ENCODE measurements around the gene SLC38A4.

SLC38A4 gene

DNA sequence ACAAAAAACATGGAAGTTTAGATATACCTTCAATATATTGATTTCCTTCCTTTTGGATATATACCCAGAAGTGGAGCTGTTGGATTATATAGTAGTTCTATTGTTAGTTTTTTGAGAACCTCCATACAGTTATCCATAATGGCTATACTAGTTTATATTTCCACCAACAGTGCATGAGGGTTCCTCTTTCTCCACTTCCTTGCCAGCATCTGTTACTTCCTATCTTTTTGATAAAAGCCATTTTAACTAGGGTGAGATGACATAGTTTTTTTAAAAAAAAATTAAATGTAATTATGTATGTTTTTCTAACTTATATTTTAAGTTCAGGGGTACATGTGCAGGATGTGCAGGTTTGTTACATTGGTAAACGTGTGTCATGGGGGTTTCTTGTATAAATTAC is 10.0 kb upstream of the SLC38A4 start:
- TF ChIP-seq CTCF (IDR thresholded peaks at IDR 0.05; ENCODE audit: low read depth, low read length), result no peak
- DNase-seq (ENCODE audit: extremely low read depth, low read depth), result no peak

DNA sequence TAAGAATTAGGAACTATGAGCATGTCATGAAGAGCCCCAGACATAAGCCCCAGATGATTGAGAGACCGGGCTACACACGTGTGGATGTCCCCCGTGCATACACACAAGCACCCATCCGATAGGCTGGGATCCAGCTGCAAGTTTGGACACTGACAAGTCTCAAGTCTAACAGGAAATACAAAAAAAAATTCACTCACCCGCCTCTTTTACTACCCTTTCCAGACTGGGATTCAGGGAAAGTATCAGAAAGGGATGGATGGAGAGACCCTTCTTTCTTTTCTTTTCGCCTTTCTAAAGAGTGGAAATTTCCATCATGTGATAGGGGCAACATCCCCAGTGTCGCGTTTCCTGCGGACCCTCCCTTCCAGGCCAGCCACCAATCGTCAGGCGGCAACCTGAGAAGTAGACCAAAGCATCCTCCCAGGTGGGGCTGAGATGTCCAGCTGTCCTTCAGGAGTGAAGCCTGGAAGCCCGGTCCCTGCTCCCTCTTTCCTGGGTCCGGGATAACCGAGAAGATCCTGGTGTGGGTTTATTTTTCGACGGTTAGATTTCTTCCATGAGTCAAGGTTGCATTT is 6.4 kb upstream of the SLC38A4 start:
- TF ChIP-seq CTCF (IDR thresholded peaks at IDR 0.05; ENCODE audit: low read depth, low read length), result no peak

GRCh38 chr12:46831335-46832129 is 5.7 kb upstream of the SLC38A4 start:
- no peak for DNase-seq (ENCODE audit: extremely low read depth, low read depth)
- TF ChIP-seq CTCF (IDR thresholded peaks at IDR 0.05; ENCODE audit: low read depth, low read length), result no peak

More for the DNA sequence above, 6.4 kb upstream of the SLC38A4 start:
- DNase-seq (ENCODE audit: extremely low read depth, low read depth), result no peak

GRCh38 chr12:46830731-46831334 is 5.0 kb upstream of the SLC38A4 start:
- no peak for DNase-seq (ENCODE audit: extremely low read depth, low read depth)
- no peak for TF ChIP-seq CTCF (IDR thresholded peaks at IDR 0.05; ENCODE audit: low read depth, low read length)

- no peak for DNase-seq (ENCODE audit: extremely low read depth, low read depth)
- no peak for TF ChIP-seq CTCF (IDR thresholded peaks at IDR 0.05; ENCODE audit: low read depth, low read length)
Observed at GRCh38 chr12:46824709-46825108, 1.1 kb downstream of the SLC38A4 start.

GRCh38 chr12:46818642-46819041 is 7.2 kb downstream of the SLC38A4 start:
- no peak for DNase-seq (ENCODE audit: extremely low read depth, low read depth)
- no peak for TF ChIP-seq CTCF (IDR thresholded peaks at IDR 0.05; ENCODE audit: low read depth, low read length)

- no peak for TF ChIP-seq CTCF (IDR thresholded peaks at IDR 0.05; ENCODE audit: low read depth, low read length)
- no peak for DNase-seq (ENCODE audit: extremely low read depth, low read depth)
Observed at GRCh38 chr12:46815809-46816208, 10.0 kb downstream of the SLC38A4 start.

Data from AG09319 (cell line).